HCT116 (cell line): Measurements from ENCODE around the gene RNF121.

Source experiments
- CEBPB ChIP-seq: IDR thresholded peaks from 2 replicates; pipeline ENCODE4 v1.6.1; 2012; ENCODE audit warnings: low read depth
- ELF1 ChIP-seq: IDR thresholded peaks from 2 replicates; pipeline ENCODE4 v1.6.1; 2012; ENCODE audit warnings: low read depth, borderline replicate concordance
- EZH2 ChIP-seq: fragments of 200-600 bp; sonication (generic); IDR thresholded peaks from 2 replicates; pipeline ENCODE4 v1.6.1; 2017; ENCODE audit warnings: antibody characterized with exemption, mixed run types
- POLR2A ChIP-seq: IDR thresholded peaks from 2 replicates; pipeline ENCODE4 v1.7.0; 2011; ENCODE audit warnings: borderline replicate concordance; ENCODE audit not compliant: insufficient read depth, insufficient read length; ENCODE audit errors: extremely low read depth
- POLR2AphosphoS5 ChIP-seq: IDR thresholded peaks from 2 replicates; pipeline ENCODE4 v1.6.1; 2011; ENCODE audit warnings: mild to moderate bottlenecking, low read depth, low read length, moderate library complexity
- RAD21 ChIP-seq: IDR thresholded peaks from 2 replicates; pipeline ENCODE4 v1.6.1; 2012; ENCODE audit warnings: low read depth, mild to moderate bottlenecking
- SRF ChIP-seq: IDR thresholded peaks from 2 replicates; pipeline ENCODE4 v1.6.1; 2012; ENCODE audit warnings: low read depth
- ZNF274 ChIP-seq: fragments of 200-500 bp; sonication (Bioruptor generic); IDR thresholded peaks from 2 replicates; pipeline ENCODE4 v1.6.1; 2014; ENCODE audit warnings: mild to moderate bottlenecking, low read depth, low read length, inconsistent platforms
- TF ChIP-seq, protein P1 (sequence below), 3 experiments: fragments of 200-600 bp in 1 of 3; sonication (generic) in 1 of 3; IDR thresholded peaks in 2 of 3; conservative IDR thresholded peaks in 1 of 3; 2 replicates each; pipeline ENCODE4 v1.5.1; 2012 to 2017; ENCODE audit warnings: low read depth in 2 of 3, low read length in 2 of 3, antibody characterized with exemption in 1 of 3, borderline replicate concordance in 1 of 3, control low read depth in 1 of 3, mild to moderate bottlenecking in 1 of 3, mixed read lengths in 1 of 3, mixed run types in 1 of 3, moderate library complexity in 1 of 3; ENCODE audit not compliant: insufficient read depth in 1 of 3

DNA sequence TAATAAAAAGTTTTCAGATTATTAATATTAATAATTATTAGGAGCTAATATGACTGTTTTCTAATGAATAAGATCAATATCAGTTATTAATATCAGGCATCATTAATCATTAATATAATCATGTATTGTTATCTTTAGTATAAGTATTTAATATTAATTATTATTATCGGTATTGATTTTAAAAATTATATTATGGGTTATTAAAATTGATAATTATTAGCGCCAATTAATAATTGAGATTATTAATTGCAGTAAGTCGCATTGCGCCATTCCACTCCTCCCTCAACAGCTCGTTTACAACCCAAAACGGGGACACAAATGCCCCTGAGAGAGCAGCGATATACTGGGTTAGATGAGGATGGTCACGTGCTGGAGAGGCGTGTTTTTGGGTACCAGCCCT lies 20.6 kb upstream of the RNF121 start:
- TF ChIP-seq ZNF274 (no peak), POLR2A (no peak), ELF1 (no peak), CEBPB (no peak), EZH2 (no peak), RAD21 (no peak), SRF (no peak), POLR2AphosphoS5 (no peak)
- TF ChIP-seq, protein P1, sequence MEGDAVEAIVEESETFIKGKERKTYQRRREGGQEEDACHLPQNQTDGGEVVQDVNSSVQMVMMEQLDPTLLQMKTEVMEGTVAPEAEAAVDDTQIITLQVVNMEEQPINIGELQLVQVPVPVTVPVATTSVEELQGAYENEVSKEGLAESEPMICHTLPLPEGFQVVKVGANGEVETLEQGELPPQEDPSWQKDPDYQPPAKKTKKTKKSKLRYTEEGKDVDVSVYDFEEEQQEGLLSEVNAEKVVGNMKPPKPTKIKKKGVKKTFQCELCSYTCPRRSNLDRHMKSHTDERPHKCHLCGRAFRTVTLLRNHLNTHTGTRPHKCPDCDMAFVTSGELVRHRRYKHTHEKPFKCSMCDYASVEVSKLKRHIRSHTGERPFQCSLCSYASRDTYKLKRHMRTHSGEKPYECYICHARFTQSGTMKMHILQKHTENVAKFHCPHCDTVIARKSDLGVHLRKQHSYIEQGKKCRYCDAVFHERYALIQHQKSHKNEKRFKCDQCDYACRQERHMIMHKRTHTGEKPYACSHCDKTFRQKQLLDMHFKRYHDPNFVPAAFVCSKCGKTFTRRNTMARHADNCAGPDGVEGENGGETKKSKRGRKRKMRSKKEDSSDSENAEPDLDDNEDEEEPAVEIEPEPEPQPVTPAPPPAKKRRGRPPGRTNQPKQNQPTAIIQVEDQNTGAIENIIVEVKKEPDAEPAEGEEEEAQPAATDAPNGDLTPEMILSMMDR (IDR thresholded peaks at IDR 0.05 in 2 of 3, conservative IDR thresholded peaks at IDR 0.05 in 1 of 3; ENCODE audit: borderline replicate concordance in 1 of 3, insufficient read depth in 1 of 3, low read depth in 2 of 3, low read length in 2 of 3) = no peak
